SK-N-SH (cell line): ENCODE results near the gene ATXN10. TPM values are rescaled to one million over a fixed set of nuclear protein-coding genes. Genes with fewer than 3 reads are reported as not detected.

ENCODE experiments used
- CTCF ChIA-PET: fragments of 300-600, 350-600 bp; formaldehyde crosslinking; extraction: SDS; loops from one replicate; lab custom pipeline; 2021; lab: Yijun Ruan, JAX
- POLR2A ChIA-PET: fragments of 350-600 bp; sonication (Branson Sonifier 250); formaldehyde crosslinking; extraction: SDS; loops from one replicate; lab custom pipeline; 2020; ENCODE audit warnings: antibody characterized with exemption, inconsistent platforms; lab: Yijun Ruan, JAX
- DNase-seq: peaks from one replicate; pipeline ENCODE4 v3.0.0; 2012
- H2AFZ ChIP-seq: fragments of 200-600 bp; sonication (generic); 2 replicates; pipeline ENCODE4 v1.8.1; 2016; ENCODE audit warnings: antibody characterized with exemption, mild to moderate bottlenecking, low read depth
- H3F3A ChIP-seq: fragments of 200-600 bp; sonication (generic); replicated peaks from 2 replicates; pipeline ENCODE3; 2016; ENCODE audit warnings: antibody characterized with exemption, mild to moderate bottlenecking; ENCODE audit not compliant: insufficient read depth
- H3K27ac ChIP-seq, 2 experiments: fragments of 200-500 bp in 1 of 2; fragments of 200-600 bp in 1 of 2; sonication (Bioruptor generic) in 1 of 2; sonication (generic), shearing (Covaris generic) in 1 of 2; 2 replicates each; pipeline versions ENCODE4 v1.5.1 to v1.6.1; 2014 to 2016; ENCODE audit warnings: low read depth in 2 of 2, inconsistent platforms in 1 of 2, low read length in 1 of 2, mild to moderate bottlenecking in 1 of 2, mixed read lengths in 1 of 2
- H3K27me3 ChIP-seq: fragments of 200-600 bp; sonication (generic), shearing (Covaris generic); 2 replicates; pipeline ENCODE4 v1.6.1; 2016; ENCODE audit warnings: mixed run types; ENCODE audit not compliant: insufficient read depth
- H3K36me3 ChIP-seq, 2 experiments: fragments of 200-500 bp in 1 of 2; fragments of 200-600 bp in 1 of 2; sonication (Bioruptor generic) in 1 of 2; sonication (generic) in 1 of 2; replicated peaks in 1 of 2; 2 replicates each; pipeline versions ENCODE3 to v1.5.1; 2014 to 2016; ENCODE audit warnings: low read length in 1 of 2, mild to moderate bottlenecking in 1 of 2; ENCODE audit not compliant: insufficient read depth in 2 of 2, control insufficient read depth in 1 of 2
- H3K4me1 ChIP-seq, 2 experiments: fragments of 200-500 bp in 1 of 2; fragments of 200-600 bp in 1 of 2; sonication (Bioruptor generic) in 1 of 2; sonication (generic), shearing (Covaris generic) in 1 of 2; 2 replicates each; pipeline versions ENCODE4 v1.5.1 to v1.6.1; 2014 to 2016; ENCODE audit warnings: low read depth in 1 of 2, low read length in 1 of 2, mixed run types in 1 of 2; ENCODE audit not compliant: insufficient read depth in 2 of 2, control insufficient read depth in 1 of 2
- H3K4me2 ChIP-seq: fragments of 200-600 bp; sonication (generic), shearing (Covaris generic); 2 replicates; pipeline ENCODE4 v1.6.1; 2017; ENCODE audit warnings: mixed run types
- H3K4me3 ChIP-seq, 2 experiments: fragments of 200-500 bp in 1 of 2; fragments of 200-600 bp in 1 of 2; sonication (Bioruptor generic) in 1 of 2; sonication (generic), shearing (Covaris generic) in 1 of 2; 2 replicates each; pipeline versions ENCODE4 v1.5.1 to v1.8.1; 2014 to 2016; ENCODE audit warnings: low read depth in 2 of 2, inconsistent platforms in 1 of 2, low read length in 1 of 2, mild to moderate bottlenecking in 1 of 2, mixed read lengths in 1 of 2, moderate library complexity in 1 of 2
- H3K79me2 ChIP-seq: fragments of 200-600 bp; sonication (generic); 2 replicates; pipeline ENCODE4 v1.8.1; 2017; ENCODE audit warnings: mild to moderate bottlenecking; ENCODE audit not compliant: insufficient read depth
- H3K9ac ChIP-seq: fragments of 200-600 bp; sonication (generic); 2 replicates; pipeline ENCODE4 v1.6.1; 2017; ENCODE audit warnings: mixed run types
- H3K9me2 ChIP-seq: fragments of 200-600 bp; sonication (generic); 2 replicates; pipeline ENCODE4 v1.6.1; 2017; ENCODE audit warnings: mixed run types
- H3K9me3 ChIP-seq: fragments of 200-600 bp; sonication (generic); 2 replicates; pipeline ENCODE4 v1.6.1; 2017; ENCODE audit warnings: mixed run types, mild to moderate bottlenecking, moderate library complexity
- H4K20me1 ChIP-seq: fragments of 200-600 bp; sonication (generic); 2 replicates; pipeline ENCODE4 v1.6.1; 2017; ENCODE audit warnings: mild to moderate bottlenecking, mixed run types; ENCODE audit not compliant: insufficient read depth
- CHD2 ChIP-seq: fragments of 150-350 bp; IDR thresholded peaks from 2 replicates; pipeline ENCODE4 v1.6.1; 2018; ENCODE audit warnings: low read length; ENCODE audit not compliant: partially characterized antibody
- EZH2phosphoT487 ChIP-seq: fragments of 200-600 bp; sonication (generic); IDR thresholded peaks from 2 replicates; pipeline ENCODE4 v1.6.1; 2017; ENCODE audit warnings: low read depth, mixed run types, mild to moderate bottlenecking, antibody characterized with exemption, moderate library complexity, borderline replicate concordance
- FOSL2 ChIP-seq: IDR thresholded peaks from 2 replicates; pipeline ENCODE4 v1.4.0; 2012; ENCODE audit warnings: low read depth, mild to moderate bottlenecking, moderate library complexity, borderline replicate concordance
- GABPA ChIP-seq: IDR thresholded peaks from 2 replicates; pipeline ENCODE4 v1.4.0; 2012; ENCODE audit warnings: low read depth, mild to moderate bottlenecking
- MEF2A ChIP-seq: IDR thresholded peaks from 2 replicates; pipeline ENCODE4 v1.4.0; 2012; ENCODE audit warnings: low read depth, borderline replicate concordance
- NRF1 ChIP-seq: IDR thresholded peaks from 2 replicates; pipeline ENCODE4 v1.6.1; 2012; ENCODE audit warnings: low read depth, mild to moderate bottlenecking, low read length
- RXRA ChIP-seq: IDR thresholded peaks from 2 replicates; pipeline ENCODE4 v1.4.0; 2012; ENCODE audit warnings: low read depth, mild to moderate bottlenecking, borderline replicate concordance
- SIN3A ChIP-seq: IDR thresholded peaks from 2 replicates; pipeline ENCODE4 v1.6.1; 2012; ENCODE audit warnings: low read depth, mild to moderate bottlenecking, low read length, moderate library complexity, borderline replicate concordance
- SMC3 ChIP-seq: IDR thresholded peaks from 2 replicates; pipeline ENCODE4 v1.6.1; 2012; ENCODE audit warnings: low read depth, low read length, improper control_type of control experiment
- TCF12 ChIP-seq: IDR thresholded peaks from 2 replicates; pipeline ENCODE4 v1.4.0; 2012
- USF1 ChIP-seq: IDR thresholded peaks from 2 replicates; pipeline ENCODE4 v1.4.0; 2012; ENCODE audit warnings: low read depth, borderline replicate concordance
- YY1 ChIP-seq: IDR thresholded peaks from 2 replicates; pipeline ENCODE4 v1.4.0; 2012; ENCODE audit warnings: low read depth, mild to moderate bottlenecking
- WGBS: methylation state at CpG from one replicate; pipeline ENCODE4 v1.1.6; 2017; ENCODE audit warnings: low lambda C conversion rate; 5-methylcytosine and 5-hydroxymethylcytosine counted together
- polyA plus RNA-seq, 3 experiments: library from polyadenylated mRNA; depleted of rRNA; stranded (reverse); fragments of >200 nt; gene quantifications; 2 replicates each; pipeline ENCODE4 v1.2.3, GENCODE V29; 2012
- TF ChIP-seq, protein P1 (sequence below): IDR thresholded peaks from 2 replicates; pipeline ENCODE4; 2012
- TF ChIP-seq, protein P2 (sequence below): fragments of 150-350 bp; IDR thresholded peaks from 2 replicates; pipeline ENCODE4 v1.6.1; 2016; ENCODE audit warnings: mild to moderate bottlenecking, low read depth, low read length
- TF ChIP-seq, protein P3 (sequence below): IDR thresholded peaks from 2 replicates; pipeline ENCODE4 v1.6.1; 2012; ENCODE audit warnings: mild to moderate bottlenecking, low read depth, low read length, moderate library complexity

The ATXN10 gene
- polyA plus RNA-seq, 1 of the 3 experiments (the other 2 are of a cell fraction), result 202 TPM

GRCh38 chr22:45866126-45866645 lies 194.6 kb downstream of the ATXN10 start:
- Histone ChIP-seq H3K36me3 (no peaks in the 10 kb centered on the region), H3K4me1 (no peaks in the 10 kb centered on the region), H2AFZ (no peak overlapping the region), H4K20me1 (no peaks in the 10 kb centered on the region), H3K9me2 (no peaks in the 10 kb centered on the region), H3K27ac (no peak overlapping the region), H3K27me3 (no peaks in the 10 kb centered on the region), H3K9ac (no peak overlapping the region), H3F3A (peaks cover 6% of the 10 kb centered on the region), H3K79me2 (no peaks in the 10 kb centered on the region), H3K4me3 (no peak overlapping the region), H3K4me2 (no peak overlapping the region), H3K9me3 (no peaks in the 10 kb centered on the region; the same call in 1 of the 2 replicates)
- 82% methylated on average over 30 of the region's 37 CpGs for WGBS
- no peak for TF ChIP-seq NRF1
- no peak for TF ChIP-seq GABPA
- no peak for TF ChIP-seq FOSL2
- no peak for TF ChIP-seq YY1
- TF ChIP-seq SMC3, result no peak
- TF ChIP-seq, protein P1, sequence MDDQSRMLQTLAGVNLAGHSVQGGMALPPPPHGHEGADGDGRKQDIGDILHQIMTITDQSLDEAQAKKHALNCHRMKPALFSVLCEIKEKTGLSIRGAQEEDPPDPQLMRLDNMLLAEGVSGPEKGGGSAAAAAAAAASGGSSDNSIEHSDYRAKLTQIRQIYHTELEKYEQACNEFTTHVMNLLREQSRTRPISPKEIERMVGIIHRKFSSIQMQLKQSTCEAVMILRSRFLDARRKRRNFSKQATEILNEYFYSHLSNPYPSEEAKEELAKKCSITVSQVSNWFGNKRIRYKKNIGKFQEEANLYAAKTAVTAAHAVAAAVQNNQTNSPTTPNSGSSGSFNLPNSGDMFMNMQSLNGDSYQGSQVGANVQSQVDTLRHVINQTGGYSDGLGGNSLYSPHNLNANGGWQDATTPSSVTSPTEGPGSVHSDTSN, result no peak
- no peak for TF ChIP-seq RXRA
- no peak for TF ChIP-seq TCF12
- TF ChIP-seq MEF2A, result no peak
- TF ChIP-seq, protein P2, sequence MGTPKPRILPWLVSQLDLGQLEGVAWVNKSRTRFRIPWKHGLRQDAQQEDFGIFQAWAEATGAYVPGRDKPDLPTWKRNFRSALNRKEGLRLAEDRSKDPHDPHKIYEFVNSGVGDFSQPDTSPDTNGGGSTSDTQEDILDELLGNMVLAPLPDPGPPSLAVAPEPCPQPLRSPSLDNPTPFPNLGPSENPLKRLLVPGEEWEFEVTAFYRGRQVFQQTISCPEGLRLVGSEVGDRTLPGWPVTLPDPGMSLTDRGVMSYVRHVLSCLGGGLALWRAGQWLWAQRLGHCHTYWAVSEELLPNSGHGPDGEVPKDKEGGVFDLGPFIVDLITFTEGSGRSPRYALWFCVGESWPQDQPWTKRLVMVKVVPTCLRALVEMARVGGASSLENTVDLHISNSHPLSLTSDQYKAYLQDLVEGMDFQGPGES, result no peak
- no peak for TF ChIP-seq CHD2
- no peak for TF ChIP-seq SIN3A
- TF ChIP-seq EZH2phosphoT487, result no peak
- no peak for TF ChIP-seq USF1
- TF ChIP-seq, protein P3, sequence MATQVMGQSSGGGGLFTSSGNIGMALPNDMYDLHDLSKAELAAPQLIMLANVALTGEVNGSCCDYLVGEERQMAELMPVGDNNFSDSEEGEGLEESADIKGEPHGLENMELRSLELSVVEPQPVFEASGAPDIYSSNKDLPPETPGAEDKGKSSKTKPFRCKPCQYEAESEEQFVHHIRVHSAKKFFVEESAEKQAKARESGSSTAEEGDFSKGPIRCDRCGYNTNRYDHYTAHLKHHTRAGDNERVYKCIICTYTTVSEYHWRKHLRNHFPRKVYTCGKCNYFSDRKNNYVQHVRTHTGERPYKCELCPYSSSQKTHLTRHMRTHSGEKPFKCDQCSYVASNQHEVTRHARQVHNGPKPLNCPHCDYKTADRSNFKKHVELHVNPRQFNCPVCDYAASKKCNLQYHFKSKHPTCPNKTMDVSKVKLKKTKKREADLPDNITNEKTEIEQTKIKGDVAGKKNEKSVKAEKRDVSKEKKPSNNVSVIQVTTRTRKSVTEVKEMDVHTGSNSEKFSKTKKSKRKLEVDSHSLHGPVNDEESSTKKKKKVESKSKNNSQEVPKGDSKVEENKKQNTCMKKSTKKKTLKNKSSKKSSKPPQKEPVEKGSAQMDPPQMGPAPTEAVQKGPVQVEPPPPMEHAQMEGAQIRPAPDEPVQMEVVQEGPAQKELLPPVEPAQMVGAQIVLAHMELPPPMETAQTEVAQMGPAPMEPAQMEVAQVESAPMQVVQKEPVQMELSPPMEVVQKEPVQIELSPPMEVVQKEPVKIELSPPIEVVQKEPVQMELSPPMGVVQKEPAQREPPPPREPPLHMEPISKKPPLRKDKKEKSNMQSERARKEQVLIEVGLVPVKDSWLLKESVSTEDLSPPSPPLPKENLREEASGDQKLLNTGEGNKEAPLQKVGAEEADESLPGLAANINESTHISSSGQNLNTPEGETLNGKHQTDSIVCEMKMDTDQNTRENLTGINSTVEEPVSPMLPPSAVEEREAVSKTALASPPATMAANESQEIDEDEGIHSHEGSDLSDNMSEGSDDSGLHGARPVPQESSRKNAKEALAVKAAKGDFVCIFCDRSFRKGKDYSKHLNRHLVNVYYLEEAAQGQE, result no peak
- POLR2A ChIA-PET, result no interaction called here
- peak; percentile 48 for DNase-seq
- CTCF ChIA-PET, result interaction anchor here (0.6 to 7.4 kb wide), 7 partner anchors 21 to 288 kb away, joined by 3 to 97 read pairs (median 5); no protein-coding TSS in a partner anchor
